PC-3 (cell line): ENCODE data around the gene MBD3. TPM values are rescaled to one million over a fixed set of nuclear protein-coding genes. Genes with fewer than 3 reads are reported as not detected.
A peak's percentile ranks its signal among the peaks of the same experiment; 100 is the strongest.

ENCODE experiments used
- ATAC-seq: fragments of 200-7000 bp; cut with Tn5 transposase; 2 replicates; pipeline ENCODE4 v1.9.1; 2020; ENCODE audit warnings: mild to moderate bottlenecking, moderate library complexity
- BruUV-seq: library from RNA; stranded (reverse); fragments of 400-500 nt; replicated peaks from 2 replicates; lab custom pipeline; 2021; lab: Mats Ljungman, UMichigan
- CTCF ChIA-PET: fragments of 300-600 bp; sonication (Branson Sonifier 250); formaldehyde crosslinking; loops from one replicate; lab custom pipeline; 2022; ENCODE audit warnings: antibody characterized with exemption; lab: Charles Lee
- POLR2A ChIA-PET: fragments of 300-600 bp; sonication (Branson Sonifier 250); formaldehyde crosslinking; loops from one replicate; lab custom pipeline; 2022; ENCODE audit warnings: antibody characterized with exemption; ENCODE audit not compliant: unreplicated experiment; lab: Charles Lee
- DNase-seq: peaks from one replicate; pipeline ENCODE4 v3.0.0-alpha.2; 2015
- H2AFZ ChIP-seq: fragments of 300-600 bp; sonication (generic); 2 replicates; pipeline ENCODE4 v1.6.0; 2016; ENCODE audit warnings: antibody characterized with exemption, low read length
- H3F3A ChIP-seq: fragments of 300-600 bp; sonication (generic); one replicate; pipeline ENCODE4 v1.6.0; 2017; ENCODE audit warnings: antibody characterized with exemption, low read length, control low read depth, mild to moderate bottlenecking; ENCODE audit not compliant: unreplicated experiment
- H3K27ac ChIP-seq: fragments of 300-600 bp; sonication (generic); 2 replicates; pipeline ENCODE4 v1.5.1; 2016; ENCODE audit warnings: mild to moderate bottlenecking, low read length
- H3K27me3 ChIP-seq: fragments of 300-600 bp; sonication (generic); 2 replicates; pipeline ENCODE4 v1.6.1; 2016; ENCODE audit warnings: low read length, mixed read lengths
- H3K36me3 ChIP-seq: fragments of 300-600 bp; sonication (generic); 2 replicates; pipeline ENCODE4 v1.6.1; 2016; ENCODE audit warnings: low read depth, mixed run types, low read length, mixed read lengths
- H3K4me1 ChIP-seq: fragments of 300-600 bp; sonication (generic); 2 replicates; pipeline ENCODE4 v1.5.1; 2016; ENCODE audit warnings: low read length; ENCODE audit not compliant: insufficient read depth
- H3K4me2 ChIP-seq: fragments of 300-600 bp; sonication (generic); 2 replicates; pipeline ENCODE4 v1.6.0; 2016; ENCODE audit warnings: low read length
- H3K4me3 ChIP-seq: fragments of 300-600 bp; sonication (generic); 2 replicates; pipeline ENCODE4 v1.5.1; 2016; ENCODE audit warnings: mild to moderate bottlenecking, low read length, mixed read lengths
- H3K79me2 ChIP-seq: fragments of 300-600 bp; sonication (generic); 2 replicates; pipeline ENCODE4 v1.6.1; 2017; ENCODE audit warnings: low read length, mixed read lengths
- H3K9ac ChIP-seq: fragments of 300-600 bp; sonication (generic); 2 replicates; pipeline ENCODE4 v1.6.0; 2016; ENCODE audit warnings: mild to moderate bottlenecking, low read length
- H3K9me2 ChIP-seq: fragments of 300-600 bp; sonication (generic); replicated peaks from 2 replicates; pipeline ENCODE4 v1.6.1; 2016; ENCODE audit warnings: mixed run types, low read length, mixed read lengths
- H3K9me3 ChIP-seq: fragments of 300-600 bp; sonication (generic); 2 replicates; pipeline ENCODE4 v1.6.1; 2016; ENCODE audit warnings: low read length, mixed read lengths
- H4K20me1 ChIP-seq: fragments of 300-600 bp; sonication (generic); 2 replicates; pipeline ENCODE4 v1.6.1; 2016; ENCODE audit warnings: low read length, mixed read lengths
- EZH2 ChIP-seq: fragments of 300-600 bp; sonication (generic); IDR thresholded peaks from one replicate; pipeline ENCODE4 v1.6.1; 2017; ENCODE audit warnings: antibody characterized with exemption, mild to moderate bottlenecking, low read length; ENCODE audit not compliant: unreplicated experiment
- EZH2phosphoT487 ChIP-seq: fragments of 300-600 bp; sonication (generic); IDR thresholded peaks from 2 replicates; pipeline ENCODE4 v1.6.1; 2018; ENCODE audit warnings: mild to moderate bottlenecking, antibody characterized with exemption, low read length, borderline replicate concordance
- intact Hi-C: fragments of 100-400 bp; cut with micrococcal nuclease; formaldehyde crosslinking; loops from 2 replicates; pipeline ENCODE4 v1.9.0; 2023
- total RNA-seq: library from RNA; depleted of rRNA; stranded (reverse); fragments of >200 nt; gene quantifications from 2 replicates; pipeline ENCODE4 v1.2.3, GENCODE V29; 2014
- TF ChIP-seq, protein P1 (sequence below): fragments of 300-600 bp; sonication (generic); conservative IDR thresholded peaks from 2 replicates; pipeline ENCODE4 v1.5.1; 2017; ENCODE audit warnings: antibody characterized with exemption, low read depth, mild to moderate bottlenecking, low read length

The MBD3 gene
- total RNA-seq, 1 experiment from 2014 or later: 131 TPM

- intact Hi-C loops: no loop called here
- ChIA-PET CTCF (no interaction called here), POLR2A (no interaction called here)
- Histone ChIP-seq H3K27ac (no peak overlapping the region), H4K20me1 (no peaks in the 10 kb centered on the region), H3K4me3 (no peak overlapping the region), H3K4me2 (no peak overlapping the region), H3K4me1 (no peaks in the 10 kb centered on the region), H3K9me3 (no peaks in the 10 kb centered on the region), H3K36me3 (no peaks in the 10 kb centered on the region; the same call in 1 of the 2 replicates), H3K79me2 (no peaks in the 10 kb centered on the region), H3K27me3 (no peaks in the 10 kb centered on the region), H3K9ac (no peak overlapping the region), H3F3A (no peaks in the 10 kb centered on the region), H3K9me2 (no peaks in the 10 kb centered on the region), H2AFZ (no peak overlapping the region)
- BruUV-seq: no TSS peak
- ATAC-seq (no peak), DNase-seq (no peak)
- no peak for TF ChIP-seq EZH2
- TF ChIP-seq EZH2phosphoT487: no peak
- TF ChIP-seq, protein P1, sequence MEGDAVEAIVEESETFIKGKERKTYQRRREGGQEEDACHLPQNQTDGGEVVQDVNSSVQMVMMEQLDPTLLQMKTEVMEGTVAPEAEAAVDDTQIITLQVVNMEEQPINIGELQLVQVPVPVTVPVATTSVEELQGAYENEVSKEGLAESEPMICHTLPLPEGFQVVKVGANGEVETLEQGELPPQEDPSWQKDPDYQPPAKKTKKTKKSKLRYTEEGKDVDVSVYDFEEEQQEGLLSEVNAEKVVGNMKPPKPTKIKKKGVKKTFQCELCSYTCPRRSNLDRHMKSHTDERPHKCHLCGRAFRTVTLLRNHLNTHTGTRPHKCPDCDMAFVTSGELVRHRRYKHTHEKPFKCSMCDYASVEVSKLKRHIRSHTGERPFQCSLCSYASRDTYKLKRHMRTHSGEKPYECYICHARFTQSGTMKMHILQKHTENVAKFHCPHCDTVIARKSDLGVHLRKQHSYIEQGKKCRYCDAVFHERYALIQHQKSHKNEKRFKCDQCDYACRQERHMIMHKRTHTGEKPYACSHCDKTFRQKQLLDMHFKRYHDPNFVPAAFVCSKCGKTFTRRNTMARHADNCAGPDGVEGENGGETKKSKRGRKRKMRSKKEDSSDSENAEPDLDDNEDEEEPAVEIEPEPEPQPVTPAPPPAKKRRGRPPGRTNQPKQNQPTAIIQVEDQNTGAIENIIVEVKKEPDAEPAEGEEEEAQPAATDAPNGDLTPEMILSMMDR: no peak
Observed at GRCh38 chr19:1619094-1619439, 26.4 kb upstream of the MBD3 start.

DNA sequence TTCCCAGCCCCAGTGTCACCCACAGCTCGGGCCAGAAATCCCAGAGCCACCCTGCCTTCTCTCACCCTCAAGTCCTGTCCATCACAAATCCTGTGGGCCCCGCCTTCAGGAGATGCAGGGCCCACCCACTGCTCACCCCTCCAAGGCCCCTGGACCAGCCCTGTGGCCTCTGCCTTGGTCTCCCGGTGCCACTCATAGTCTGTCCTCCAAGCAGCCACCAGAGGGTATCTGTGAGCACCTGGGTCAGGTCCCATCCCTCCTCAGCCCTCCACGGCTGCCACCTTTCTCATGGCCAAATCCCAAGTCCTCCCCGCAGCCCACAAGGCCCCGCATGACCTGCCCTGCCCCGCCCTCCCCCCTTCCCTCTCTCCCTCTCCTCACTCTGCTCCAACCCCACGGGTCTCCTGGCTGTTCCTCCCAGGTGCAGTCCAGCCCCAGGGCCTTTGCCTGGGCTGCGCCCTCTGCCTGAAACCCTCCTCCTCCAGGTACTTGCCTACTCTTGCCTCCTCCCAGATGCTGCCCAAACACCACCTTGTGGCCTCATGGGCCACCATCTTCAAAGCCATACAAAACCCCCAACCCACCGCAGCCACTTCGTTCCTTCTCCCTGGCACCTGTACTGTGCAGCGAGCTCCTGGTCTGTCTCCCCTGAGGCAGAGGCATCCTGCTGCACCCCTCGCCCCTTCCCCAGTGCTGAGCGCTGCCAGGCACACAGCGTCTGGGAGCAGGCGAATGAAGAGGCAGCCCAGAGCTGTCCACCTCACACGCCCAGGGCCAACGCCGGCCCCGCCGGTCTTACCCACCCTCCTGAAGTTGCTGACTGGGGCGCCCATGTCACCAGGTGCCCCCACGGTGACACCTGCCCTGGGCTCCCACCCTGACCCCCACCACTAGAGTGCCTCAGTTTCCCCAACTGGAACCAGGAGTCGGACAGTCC is 25.8 kb upstream of the MBD3 start:
- Histone ChIP-seq H3K4me2 (no peak overlapping the region), H3K27ac (no peak overlapping the region), H3K27me3 (no peaks in the 10 kb centered on the region), H2AFZ (no peak overlapping the region), H3K36me3 (no peaks in the 10 kb centered on the region; the same call in 1 of the 2 replicates), H3K4me3 (no peak overlapping the region), H3K4me1 (no peaks in the 10 kb centered on the region), H3F3A (no peaks in the 10 kb centered on the region), H4K20me1 (no peaks in the 10 kb centered on the region), H3K9ac (no peak overlapping the region), H3K9me2 (no peaks in the 10 kb centered on the region), H3K79me2 (no peaks in the 10 kb centered on the region), H3K9me3 (no peaks in the 10 kb centered on the region)
- ChIA-PET POLR2A (no interaction called here), CTCF (no interaction called here)
- TF ChIP-seq EZH2 (no peak), EZH2phosphoT487 (no peak)
- TF ChIP-seq, protein P1: peak; percentile 49
- ATAC-seq: peak; percentile 81
- intact Hi-C loops: no loop called here
- BruUV-seq: no TSS peak
- DNase-seq: peak; percentile 37

DNA sequence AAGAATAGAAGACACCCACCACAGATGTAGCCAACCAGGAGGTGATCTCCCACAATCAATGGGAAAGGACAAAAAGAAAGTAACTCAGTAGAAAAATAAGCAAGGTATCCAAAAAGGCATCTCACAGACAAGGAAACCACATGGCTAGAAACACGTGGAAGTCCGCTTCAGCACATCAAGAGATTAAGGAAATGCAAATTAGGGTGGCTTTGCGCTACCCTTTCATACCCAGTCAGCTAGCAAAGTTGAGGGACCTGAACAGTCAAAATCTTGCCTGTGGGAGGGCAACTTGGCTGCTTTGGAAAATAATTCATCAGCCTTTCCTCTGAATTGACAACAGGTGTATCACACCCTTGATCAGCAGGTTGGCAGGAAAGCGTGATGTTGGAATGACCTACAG is 24.2 kb upstream of the MBD3 start:
- no peak overlapping the region for H2AFZ ChIP-seq
- H3F3A ChIP-seq: no peaks in the 10 kb centered on the region
- H3K27me3 ChIP-seq: no peaks in the 10 kb centered on the region
- no peaks in the 10 kb centered on the region for H3K79me2 ChIP-seq
- ChIA-PET POLR2A (no interaction called here), CTCF (no interaction called here)
- ATAC-seq: no peak
- no TSS peak for BruUV-seq
- intact Hi-C loops: no loop called here
- H3K4me3 ChIP-seq: no peak overlapping the region
- no peak overlapping the region for H3K27ac ChIP-seq
- H3K9me2 ChIP-seq: no peaks in the 10 kb centered on the region
- no peak overlapping the region for H3K9ac ChIP-seq
- no peak for TF ChIP-seq EZH2
- TF ChIP-seq, protein P1: no peak
- no peak for TF ChIP-seq EZH2phosphoT487
- H4K20me1 ChIP-seq: no peaks in the 10 kb centered on the region
- no peaks in the 10 kb centered on the region for H3K4me1 ChIP-seq
- no peak for DNase-seq
- H3K4me2 ChIP-seq: no peak overlapping the region
- no peaks in the 10 kb centered on the region; the same call in 1 of the 2 replicates for H3K36me3 ChIP-seq
- no peaks in the 10 kb centered on the region for H3K9me3 ChIP-seq
